Mucosa of gallbladder (tissue), 1 donor: Measurements from ENCODE around the gene SPATA2L. TPM values are rescaled to one million over a fixed set of nuclear protein-coding genes. Genes with fewer than 3 reads are reported as not detected.

Source experiments
- DNase-seq: peaks from one replicate; pipeline ENCODE4 v3.0.0-alpha.2; 2020; ENCODE audit warnings: low spot score
- total RNA-seq: library from RNA; stranded (reverse); gene quantifications from one replicate; pipeline ENCODE4 v1.2.1, GENCODE V29; 2021
- donor health status: DM: no; HTN: no; CAD: no.

SPATA2L gene
- total RNA-seq, 1 donor from 2014 or later = 29.6 TPM

GRCh38 chr16:89727406-89728120, 26.1 kb upstream of the SPATA2L start:
- no peak for DNase-seq

GRCh38 chr16:89723279-89724250, 22.1 kb upstream of the SPATA2L start:
- DNase-seq = peak; percentile 44

GRCh38 chr16:89722392-89723278, 21.1 kb upstream of the SPATA2L start:
- peak; percentile 85 for DNase-seq

- peak; percentile 54 for DNase-seq
Measured at GRCh38 chr16:89721546-89722391, 20.3 kb upstream of the SPATA2L start.

GRCh38 chr16:89720813-89721545, 19.5 kb upstream of the SPATA2L start, which contains the start of the genes VPS9D1 and ZNF276:
Gene VPS9D1, minus strand, starts transcription at chr16:89720898. Its CDS starts 37 bp downstream, at chr16:89720861.
Gene ZNF276, plus strand, starts transcription at chr16:89721537. Its CDS starts 104 bp downstream, at chr16:89721641.
- peak; percentile 83 for DNase-seq

- no peak for DNase-seq
Measured at GRCh38 chr16:89720551-89720812, 19.0 kb upstream of the SPATA2L start.

- DNase-seq = no peak
Measured at GRCh38 chr16:89717688-89718505, 16.4 kb upstream of the SPATA2L start.

- no peak for DNase-seq
Measured at GRCh38 chr16:89716916-89717687, 15.6 kb upstream of the SPATA2L start.

- DNase-seq = no peak
Measured at GRCh38 chr16:89716493-89716892, 15.0 kb upstream of the SPATA2L start.

- DNase-seq = no peak
Measured at GRCh38 chr16:89712274-89712781, 10.8 kb upstream of the SPATA2L start.

- DNase-seq = no peak
Measured at GRCh38 chr16:89711601-89712273, 10.2 kb upstream of the SPATA2L start.

- no peak for DNase-seq
Measured at GRCh38 chr16:89710709-89711564, 9.4 kb upstream of the SPATA2L start.

GRCh38 chr16:89709716-89710432, 8.4 kb upstream of the SPATA2L start:
- DNase-seq = no peak

GRCh38 chr16:89709166-89709565, 7.7 kb upstream of the SPATA2L start:
- no peak for DNase-seq

- no peak for DNase-seq
Measured at GRCh38 chr16:89708481-89708931, 7.0 kb upstream of the SPATA2L start.

- no peak for DNase-seq
Measured at GRCh38 chr16:89707695-89708094, 6.2 kb upstream of the SPATA2L start.
